Muscle of back (tissue), 11 donors: ENCODE data around the gene KCNN4. TPM values are rescaled to one million over a fixed set of nuclear protein-coding genes. Genes with fewer than 3 reads are reported as not detected.
"Not testable (repeated sequence)": the region's sequence is repeated elsewhere in the genome, so short reads cannot be mapped to it uniquely, and the experiment has no call there.

ENCODE experiments used
- DNase-seq, 3 donors: peaks; one replicate each; pipeline versions ENCODE4 v3.0.0 to v3.0.0-alpha.2; 2013
- polyA plus RNA-seq, 10 donors: library from polyadenylated mRNA; unstranded; fragments of 120-200 nt; gene quantifications; one replicate each; pipeline ENCODE4 v1.2.1, GENCODE V29; 2013; ENCODE audit not compliant: insufficient read length in 10 of 10

KCNN4 gene
- polyA plus RNA-seq, 10 donors, result 0.23 to 1.4 (median 0.85) TPM; not detected in 1

DNA sequence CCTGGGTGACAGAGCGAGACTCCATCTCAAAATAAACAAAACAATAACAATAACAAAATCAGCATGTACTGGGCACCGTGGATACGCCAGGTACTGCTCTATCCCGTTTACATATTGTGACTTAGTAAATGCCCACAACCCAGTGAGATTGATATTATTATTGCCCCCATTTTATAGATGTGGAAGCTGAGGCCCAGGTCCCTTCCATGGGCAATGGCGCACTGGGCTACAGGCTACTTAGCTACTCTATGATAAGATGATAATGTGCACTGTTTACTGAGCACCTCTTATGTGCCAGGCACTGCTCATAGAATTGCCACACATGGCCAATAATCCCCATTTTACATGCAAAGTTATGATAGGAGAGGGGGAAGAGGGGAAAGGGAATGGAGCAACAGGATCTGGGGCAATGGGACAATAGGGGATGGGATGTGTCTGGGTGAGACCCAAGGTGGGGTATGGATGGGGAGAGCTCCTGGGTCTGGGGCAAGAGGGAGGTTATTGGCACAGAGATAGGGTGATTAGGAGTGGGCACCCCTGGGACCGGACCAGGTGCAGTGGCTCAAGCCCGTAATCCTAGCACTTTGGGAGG lies 5.4 kb downstream of the KCNN4 start:
- DNase-seq, result no peak

DNA sequence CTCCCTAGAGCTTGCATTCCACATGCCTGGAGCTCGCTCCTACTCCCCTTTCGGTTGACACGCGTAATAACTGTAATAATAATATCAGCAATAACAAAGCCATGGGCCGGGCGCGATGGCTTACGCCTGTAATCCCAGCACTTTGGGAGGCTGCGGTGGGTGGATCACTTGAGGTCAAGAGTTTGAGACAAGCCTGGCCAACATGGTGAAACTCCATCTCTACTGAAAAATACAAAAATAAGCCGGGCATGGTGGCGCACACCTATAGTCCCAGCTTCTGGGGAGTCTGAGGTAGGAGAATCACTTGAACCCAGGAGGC lies 5.9 kb downstream of the KCNN4 start:
- not testable (repeated sequence) for DNase-seq

DNA sequence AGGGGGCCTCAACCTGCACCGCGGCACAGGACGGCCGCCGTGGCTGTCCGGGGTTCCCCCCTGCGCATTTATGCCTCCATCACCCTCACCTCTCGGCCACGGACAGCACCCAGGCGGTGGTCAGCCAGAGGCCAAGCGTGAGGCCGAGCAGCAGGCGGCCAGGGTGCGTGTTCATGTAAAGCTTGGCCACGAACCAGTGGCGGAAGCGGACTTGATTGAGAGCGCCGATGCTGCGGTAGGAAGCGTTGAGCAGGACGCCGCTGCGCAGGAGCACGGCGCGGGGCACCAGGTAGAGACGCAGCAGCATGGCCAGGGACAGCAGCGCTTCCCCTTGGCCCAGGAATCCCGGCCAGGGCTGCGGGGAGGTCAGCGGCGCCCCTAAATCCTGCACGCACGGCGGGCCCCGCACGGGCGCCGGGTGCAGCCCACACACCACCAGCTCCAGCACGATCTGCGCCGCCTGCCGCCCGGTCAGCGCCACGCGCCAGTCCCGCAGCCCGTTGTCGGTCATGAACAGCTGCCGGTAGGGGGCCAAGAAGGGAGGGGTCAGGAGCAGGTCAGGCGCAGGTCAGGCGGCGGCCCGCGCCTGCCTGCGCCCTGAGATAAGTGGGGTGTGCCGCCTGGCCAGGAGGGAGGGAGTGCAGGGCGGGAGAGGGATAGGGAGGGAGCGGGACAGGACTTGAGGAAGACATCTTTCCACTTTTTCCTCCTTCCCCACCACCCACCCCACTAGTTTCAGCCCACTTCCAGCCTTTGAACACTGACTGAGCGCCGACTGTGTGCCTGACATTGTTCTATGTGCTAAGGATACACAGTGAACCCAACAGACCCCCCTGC lies 6.5 kb downstream of the KCNN4 start:
- peak; percentile 43 to 83 (median 71) for DNase-seq

DNA sequence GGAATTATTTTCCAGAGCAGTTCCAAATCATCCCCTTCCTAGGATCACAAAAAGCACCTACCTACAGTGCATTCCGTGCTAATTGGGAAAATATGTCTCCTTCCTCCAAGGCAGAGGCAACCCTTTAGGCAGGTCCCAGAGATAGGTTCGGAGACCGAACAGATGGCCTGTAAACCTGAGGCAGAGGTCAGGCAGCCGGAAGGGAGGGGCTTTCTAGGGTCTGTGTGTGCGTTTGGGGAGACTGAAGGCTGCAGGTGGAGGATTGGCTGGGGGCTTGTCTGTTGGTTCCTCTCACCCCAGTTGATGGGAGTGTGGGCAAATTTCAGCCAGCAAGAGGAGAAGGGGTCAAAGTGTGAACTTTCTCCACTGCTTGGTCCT lies 7.1 kb downstream of the KCNN4 start:
- no peak for DNase-seq

DNA sequence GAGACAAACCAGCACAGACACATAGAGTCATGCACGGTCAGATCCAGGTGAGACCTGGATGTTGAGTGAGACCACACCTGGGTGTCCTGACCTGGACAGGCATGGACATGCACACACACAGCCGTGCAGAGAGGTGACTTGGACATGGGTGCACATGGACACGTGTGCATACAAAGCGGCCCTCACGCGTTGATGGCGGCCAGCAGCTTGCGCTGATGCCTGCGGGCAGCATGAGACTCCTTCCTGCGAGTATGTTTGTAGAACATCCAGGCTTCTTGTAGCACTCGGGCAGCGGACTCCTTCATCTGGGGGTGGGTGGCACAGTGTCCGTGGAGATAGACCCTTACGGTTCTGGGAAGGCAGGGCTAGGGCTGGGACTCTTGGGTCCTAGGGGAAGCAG lies 11.5 kb downstream of the KCNN4 start:
- no peak for DNase-seq

GRCh38 chr19:43768273-43769050 lies 12.3 kb downstream of the KCNN4 start:
- no peak for DNase-seq

DNA sequence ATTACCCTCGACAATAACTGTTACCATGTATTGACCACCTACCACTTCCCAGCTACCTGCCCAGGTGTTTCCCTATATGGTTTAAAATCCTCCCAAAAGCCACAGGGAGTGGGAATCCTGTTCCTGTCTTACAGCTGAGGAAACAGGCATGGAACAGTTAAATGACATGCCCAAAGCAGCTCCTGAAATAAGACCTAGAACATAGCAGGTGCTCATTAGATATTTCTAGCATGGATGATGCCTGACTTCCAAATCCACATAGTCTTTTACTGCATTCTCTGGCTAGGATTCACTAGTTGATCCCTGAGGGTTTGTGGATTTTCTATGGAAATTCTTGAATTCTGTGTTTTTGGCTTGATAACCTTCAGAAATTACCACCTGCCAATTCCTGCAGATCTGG lies 13.0 kb downstream of the KCNN4 start:
- no peak for DNase-seq

GRCh38 chr19:43767316-43767715 lies 13.5 kb downstream of the KCNN4 start:
- DNase-seq, result no peak

GRCh38 chr19:43766755-43767043 lies 14.1 kb downstream of the KCNN4 start:
- no peak for DNase-seq

DNA sequence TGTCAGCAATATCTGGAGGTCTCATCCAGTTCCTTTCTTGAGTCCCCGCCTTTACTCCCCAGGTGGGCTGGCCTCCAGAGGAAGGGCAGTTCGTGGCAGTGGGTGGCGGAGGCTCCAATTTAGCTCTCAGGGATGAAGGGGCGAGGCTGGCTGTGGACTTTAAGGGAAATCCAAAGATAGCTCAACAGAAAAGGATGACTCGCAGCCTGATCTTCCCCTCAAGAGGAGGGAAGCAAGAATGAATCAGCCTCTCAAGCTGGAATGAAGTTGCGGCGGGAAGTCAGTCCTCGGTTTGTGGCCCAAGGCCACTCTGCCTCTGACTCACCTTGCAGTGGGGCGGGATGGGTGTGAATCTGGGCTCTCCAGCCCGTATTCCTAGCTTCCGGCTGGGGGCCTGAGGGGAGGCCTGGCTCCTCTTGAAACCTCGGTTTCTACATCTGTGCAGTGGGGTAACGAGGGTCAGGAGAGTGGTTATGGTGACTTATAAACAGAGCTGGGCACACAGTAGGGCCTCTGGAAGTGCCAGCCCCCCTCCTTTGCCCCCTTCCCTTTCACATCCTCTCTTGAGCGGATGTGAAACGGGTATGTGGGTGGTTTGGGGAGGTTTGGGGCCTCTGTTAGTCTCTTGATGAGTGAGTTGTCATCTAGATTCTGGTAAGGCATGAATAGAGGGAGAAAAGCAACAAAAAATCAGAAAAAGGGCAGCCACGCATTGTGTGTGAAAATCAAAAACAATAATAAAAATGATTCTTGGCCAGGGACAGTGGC lies 15.5 kb downstream of the KCNN4 start:
- peak; percentile 67 to 92 (median 81) for DNase-seq

GRCh38 chr19:43764684-43765083 lies 16.1 kb downstream of the KCNN4 start:
- DNase-seq, result not testable (repeated sequence)

- no peak for DNase-seq
Measured at GRCh38 chr19:43763473-43763939, 17.3 kb downstream of the KCNN4 start.

DNA sequence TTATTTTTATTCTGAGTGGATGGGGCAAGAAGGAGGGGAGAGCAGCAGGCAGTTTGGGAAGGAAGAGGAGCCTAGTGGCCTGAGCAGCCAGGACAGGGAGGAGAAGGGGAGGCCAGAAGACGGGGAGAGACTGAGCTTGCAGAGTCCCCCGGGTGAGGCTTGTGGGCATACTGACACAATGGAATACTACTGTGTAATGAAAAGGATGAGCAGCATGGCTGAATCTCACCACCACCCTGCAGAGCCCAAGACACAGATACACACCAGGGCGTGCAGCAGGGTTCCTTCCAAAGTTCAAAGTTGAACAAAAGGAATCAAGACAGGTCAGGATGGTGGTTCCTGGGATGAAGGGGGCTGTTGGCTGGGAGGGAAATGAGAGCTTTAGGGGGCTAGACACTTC lies 18.0 kb downstream of the KCNN4 start:
- DNase-seq, result no peak

DNA sequence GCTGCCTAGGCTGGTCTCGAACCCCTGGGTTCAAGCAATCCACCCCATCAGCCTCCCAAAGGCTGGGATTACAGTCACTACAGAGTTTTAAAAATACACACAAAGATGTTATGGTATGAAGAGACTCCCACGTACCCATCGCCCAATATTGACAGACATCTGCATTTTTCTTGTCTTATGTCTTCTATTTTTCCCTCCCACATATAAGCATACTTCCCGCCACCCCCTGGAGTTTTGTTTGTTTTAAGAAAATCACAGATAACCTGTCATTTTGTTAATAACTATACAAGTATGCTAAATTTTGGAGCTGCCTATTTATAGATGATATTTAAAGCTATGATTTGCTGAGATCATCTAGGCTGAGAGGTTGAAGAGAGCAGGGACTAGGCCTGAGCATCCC lies 19.8 kb downstream of the KCNN4 start:
- DNase-seq, result no peak

GRCh38 chr19:43759515-43759914 lies 21.3 kb downstream of the KCNN4 start:
- DNase-seq, result no peak

DNA sequence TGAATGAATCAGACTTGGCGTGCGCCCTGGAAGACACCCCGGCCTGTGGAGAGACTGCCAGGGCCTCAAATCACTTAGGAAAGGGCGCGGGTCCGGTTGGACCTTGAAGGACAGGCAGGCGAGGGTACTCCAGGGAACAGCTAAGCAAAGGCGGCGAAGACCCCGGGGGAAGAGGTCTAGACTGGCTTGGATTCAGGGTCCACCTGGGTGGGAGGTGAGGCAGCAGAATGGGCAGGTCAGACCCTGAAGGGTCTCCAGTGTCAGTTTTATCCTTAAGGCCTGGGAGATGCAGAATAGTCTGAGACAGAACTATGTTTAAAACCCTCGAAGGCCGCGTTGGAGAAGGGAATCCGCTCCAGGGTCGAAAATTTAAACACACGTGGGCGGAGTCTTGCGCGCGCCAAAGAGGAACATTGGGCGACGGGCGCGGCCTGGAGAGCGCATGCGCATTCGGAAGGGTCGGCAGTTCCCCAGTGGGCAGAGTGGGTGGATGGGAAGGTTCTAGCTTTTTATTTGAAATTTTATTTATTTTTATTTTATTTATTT lies 25.4 kb downstream of the KCNN4 start:
- peak; percentile 79 to 91 (median 88) for DNase-seq

- DNase-seq, result peak; percentile 99 to 100 (median 100)
Measured at GRCh38 chr19:43754503-43755255, 26.1 kb downstream of the KCNN4 start, which contains the start of gene SMG9. Gene SMG9 (minus strand): TSS chr19:43754962. CDS start chr19:43750741, 4,221 bp downstream.

DNA sequence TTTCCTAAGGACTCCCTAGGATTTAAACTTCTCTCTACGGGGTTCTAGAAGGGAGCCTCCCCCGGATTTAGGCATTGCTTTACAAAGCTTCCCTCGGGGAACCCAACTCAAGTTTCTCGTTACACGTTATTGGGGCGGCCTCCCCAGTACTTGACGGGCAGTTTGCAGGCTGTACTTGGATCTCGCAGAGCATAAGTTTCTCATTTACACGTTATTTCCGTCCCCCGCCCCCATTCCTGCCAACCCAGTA lies 26.6 kb downstream of the KCNN4 start:
- DNase-seq, result no peak

GRCh38 chr19:43752287-43752875 lies 28.4 kb downstream of the KCNN4 start:
- no peak for DNase-seq

GRCh38 chr19:43751466-43752220 lies 29.1 kb downstream of the KCNN4 start:
- DNase-seq, result no peak
